ENCODE data around the gene TPCN2.

The TPCN2 gene

DNA sequence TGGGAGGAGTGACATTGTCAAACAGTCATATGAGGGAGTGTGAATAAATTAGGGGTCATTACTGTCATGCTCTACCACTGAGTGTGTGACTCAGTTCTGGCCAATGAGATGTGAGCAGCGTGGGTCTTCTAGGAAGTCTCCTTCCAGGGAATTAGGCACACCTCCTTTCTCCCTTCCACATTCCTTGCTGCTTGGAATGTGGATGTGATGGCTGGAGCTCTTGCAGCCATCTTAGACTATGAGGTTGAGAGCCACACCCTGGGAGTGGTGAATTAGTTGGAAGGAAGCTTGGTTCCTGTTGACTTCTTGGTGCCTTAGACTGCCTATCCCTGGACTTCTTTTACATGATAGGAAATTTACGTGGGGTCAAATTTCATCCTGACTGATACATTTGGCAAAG, 70.5 kb downstream of the TPCN2 start:
- no peak for TF ChIP-seq ARNTL (CRISPR knock-in tag; IDR thresholded peaks at IDR 0.05; ENCODE audit: borderline replicate concordance, low read depth)
- TF ChIP-seq RARB (CRISPR knock-in tag; IDR thresholded peaks at IDR 0.05), result no peak
- TF ChIP-seq BACH2 (CRISPR knock-in tag; IDR thresholded peaks at IDR 0.05; ENCODE audit: borderline replicate concordance), result no peak
- TF ChIP-seq, protein P1, sequence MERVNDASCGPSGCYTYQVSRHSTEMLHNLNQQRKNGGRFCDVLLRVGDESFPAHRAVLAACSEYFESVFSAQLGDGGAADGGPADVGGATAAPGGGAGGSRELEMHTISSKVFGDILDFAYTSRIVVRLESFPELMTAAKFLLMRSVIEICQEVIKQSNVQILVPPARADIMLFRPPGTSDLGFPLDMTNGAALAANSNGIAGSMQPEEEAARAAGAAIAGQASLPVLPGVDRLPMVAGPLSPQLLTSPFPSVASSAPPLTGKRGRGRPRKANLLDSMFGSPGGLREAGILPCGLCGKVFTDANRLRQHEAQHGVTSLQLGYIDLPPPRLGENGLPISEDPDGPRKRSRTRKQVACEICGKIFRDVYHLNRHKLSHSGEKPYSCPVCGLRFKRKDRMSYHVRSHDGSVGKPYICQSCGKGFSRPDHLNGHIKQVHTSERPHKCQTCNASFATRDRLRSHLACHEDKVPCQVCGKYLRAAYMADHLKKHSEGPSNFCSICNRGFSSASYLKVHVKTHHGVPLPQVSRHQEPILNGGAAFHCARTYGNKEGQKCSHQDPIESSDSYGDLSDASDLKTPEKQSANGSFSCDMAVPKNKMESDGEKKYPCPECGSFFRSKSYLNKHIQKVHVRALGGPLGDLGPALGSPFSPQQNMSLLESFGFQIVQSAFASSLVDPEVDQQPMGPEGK (CRISPR knock-in tag; IDR thresholded peaks at IDR 0.05; ENCODE audit: borderline replicate concordance), result no peak
- no peak for TF ChIP-seq ZNF8 (CRISPR knock-in tag; IDR thresholded peaks at IDR 0.05)
- no peak for TF ChIP-seq ESRRG (CRISPR knock-in tag; IDR thresholded peaks at IDR 0.05)
- no peak for TF ChIP-seq OSR1 (CRISPR knock-in tag; IDR thresholded peaks at IDR 0.05)
- no peak for TF ChIP-seq PPARA (CRISPR knock-in tag; IDR thresholded peaks at IDR 0.05; ENCODE audit: borderline replicate concordance)
- TF ChIP-seq, protein P2, sequence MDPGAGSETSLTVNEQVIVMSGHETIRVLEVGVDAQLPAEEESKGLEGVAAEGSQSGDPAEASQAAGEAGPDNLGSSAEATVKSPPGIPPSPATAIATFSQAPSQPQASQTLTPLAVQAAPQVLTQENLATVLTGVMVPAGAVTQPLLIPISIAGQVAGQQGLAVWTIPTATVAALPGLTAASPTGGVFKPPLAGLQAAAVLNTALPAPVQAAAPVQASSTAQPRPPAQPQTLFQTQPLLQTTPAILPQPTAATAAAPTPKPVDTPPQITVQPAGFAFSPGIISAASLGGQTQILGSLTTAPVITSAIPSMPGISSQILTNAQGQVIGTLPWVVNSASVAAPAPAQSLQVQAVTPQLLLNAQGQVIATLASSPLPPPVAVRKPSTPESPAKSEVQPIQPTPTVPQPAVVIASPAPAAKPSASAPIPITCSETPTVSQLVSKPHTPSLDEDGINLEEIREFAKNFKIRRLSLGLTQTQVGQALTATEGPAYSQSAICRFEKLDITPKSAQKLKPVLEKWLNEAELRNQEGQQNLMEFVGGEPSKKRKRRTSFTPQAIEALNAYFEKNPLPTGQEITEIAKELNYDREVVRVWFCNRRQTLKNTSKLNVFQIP (CRISPR knock-in tag; IDR thresholded peaks at IDR 0.05; ENCODE audit: borderline replicate concordance, low read depth), result no peak
- no peak for TF ChIP-seq ZFP30 (CRISPR knock-in tag; IDR thresholded peaks at IDR 0.05)
- TF ChIP-seq ZNF70 (CRISPR knock-in tag; IDR thresholded peaks at IDR 0.05), result no peak
- TF ChIP-seq, protein P3, sequence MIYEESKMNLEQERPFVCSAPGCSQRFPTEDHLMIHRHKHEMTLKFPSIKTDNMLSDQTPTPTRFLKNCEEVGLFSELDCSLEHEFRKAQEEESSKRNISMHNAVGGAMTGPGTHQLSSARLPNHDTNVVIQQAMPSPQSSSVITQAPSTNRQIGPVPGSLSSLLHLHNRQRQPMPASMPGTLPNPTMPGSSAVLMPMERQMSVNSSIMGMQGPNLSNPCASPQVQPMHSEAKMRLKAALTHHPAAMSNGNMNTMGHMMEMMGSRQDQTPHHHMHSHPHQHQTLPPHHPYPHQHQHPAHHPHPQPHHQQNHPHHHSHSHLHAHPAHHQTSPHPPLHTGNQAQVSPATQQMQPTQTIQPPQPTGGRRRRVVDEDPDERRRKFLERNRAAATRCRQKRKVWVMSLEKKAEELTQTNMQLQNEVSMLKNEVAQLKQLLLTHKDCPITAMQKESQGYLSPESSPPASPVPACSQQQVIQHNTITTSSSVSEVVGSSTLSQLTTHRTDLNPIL (CRISPR knock-in tag; IDR thresholded peaks at IDR 0.05; ENCODE audit: low read depth), result no peak
- TF ChIP-seq CSDC2 (CRISPR knock-in tag; IDR thresholded peaks at IDR 0.05), result no peak
- TF ChIP-seq ZNF565 (CRISPR knock-in tag; conservative IDR thresholded peaks at IDR 0.05; ENCODE audit: low read depth), result no peak
- TF ChIP-seq TCF4 (CRISPR knock-in tag; IDR thresholded peaks at IDR 0.05; ENCODE audit: borderline replicate concordance), result no peak
- no peak for TF ChIP-seq CSRNP3 (CRISPR knock-in tag; IDR thresholded peaks at IDR 0.05)
- TF ChIP-seq TSHZ2 (CRISPR knock-in tag; IDR thresholded peaks at IDR 0.05), result no peak
- no peak for TF ChIP-seq TOX (CRISPR knock-in tag; IDR thresholded peaks at IDR 0.05; ENCODE audit: borderline replicate concordance)
- no peak for TF ChIP-seq SNAI2 (CRISPR knock-in tag; IDR thresholded peaks at IDR 0.05)
- TF ChIP-seq ZC3H10 (CRISPR knock-in tag; IDR thresholded peaks at IDR 0.05), result no peak
- no peak for ATAC-seq

DNA sequence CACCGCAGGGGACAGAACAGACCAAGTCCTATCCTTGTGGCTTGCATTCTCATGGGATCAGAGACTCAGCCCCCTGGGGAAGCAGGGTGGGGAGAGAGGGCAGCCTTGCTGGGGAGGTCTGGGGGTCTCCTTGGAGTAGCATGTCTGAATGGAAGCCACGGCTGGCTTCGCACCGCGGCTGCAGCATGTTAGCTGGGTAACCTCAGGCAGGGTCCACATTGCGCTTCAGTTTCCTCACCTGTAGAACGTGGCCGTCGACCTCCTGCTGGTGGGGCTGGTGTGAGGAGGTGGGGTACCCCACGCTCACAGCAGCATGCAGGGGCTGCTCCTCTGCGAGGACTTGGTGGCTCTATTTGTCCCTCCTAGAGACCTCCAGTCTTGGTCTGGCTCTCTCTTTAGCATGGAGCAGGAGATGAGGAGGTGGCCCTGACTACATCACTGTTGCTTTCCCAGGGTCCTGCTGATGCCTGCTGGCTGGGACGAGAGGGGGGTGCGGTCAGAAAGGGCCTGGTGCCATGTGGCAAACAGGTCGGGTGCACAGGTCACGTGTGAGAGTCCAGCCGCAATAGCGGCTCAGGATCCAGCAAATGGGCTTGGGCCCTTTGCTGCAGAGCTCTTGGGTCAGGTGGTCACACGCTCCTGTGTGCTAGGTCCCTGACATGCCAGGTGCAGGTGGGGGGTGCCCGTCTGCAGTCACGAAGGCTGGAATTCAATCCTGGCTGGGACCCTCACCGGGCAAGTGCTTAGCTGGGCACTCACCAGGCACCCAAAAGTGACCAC, 71.6 kb downstream of the TPCN2 start:
- no peak for ATAC-seq
- TF ChIP-seq OSR1 (CRISPR knock-in tag; IDR thresholded peaks at IDR 0.05) (no peak), PPARA (CRISPR knock-in tag; IDR thresholded peaks at IDR 0.05; ENCODE audit: borderline replicate concordance) (no peak), ZFP3 (CRISPR knock-in tag; IDR thresholded peaks at IDR 0.05) (no peak), ZNF70 (CRISPR knock-in tag; IDR thresholded peaks at IDR 0.05) (no peak), RARB (CRISPR knock-in tag; IDR thresholded peaks at IDR 0.05) (no peak), ISL1 (CRISPR knock-in tag; IDR thresholded peaks at IDR 0.05) (no peak), ZNF8 (CRISPR knock-in tag; IDR thresholded peaks at IDR 0.05) (no peak), SNAI2 (CRISPR knock-in tag; IDR thresholded peaks at IDR 0.05) (no peak), CSRNP3 (CRISPR knock-in tag; IDR thresholded peaks at IDR 0.05) (no peak)
- TF ChIP-seq, protein P2 (CRISPR knock-in tag; IDR thresholded peaks at IDR 0.05; ENCODE audit: borderline replicate concordance, low read depth), result no peak
